Astrocyte (in vitro differentiated cells and primary cell): ENCODE measurements around the gene UBXN1.

ENCODE experiments used
- EZH2 ChIP-seq: IDR thresholded peaks from 2 replicates; pipeline ENCODE4 v1.6.1; 2012; ENCODE audit warnings: mild to moderate bottlenecking, low read length, inconsistent platforms; ENCODE audit not compliant: insufficient read depth
- TF ChIP-seq, protein P1 (sequence below): IDR thresholded peaks from 2 replicates; pipeline ENCODE4 v1.5.1; 2011; ENCODE audit warnings: low read depth, mild to moderate bottlenecking, inconsistent platforms, low read length, moderate library complexity; ENCODE audit not compliant: insufficient read depth

DNA sequence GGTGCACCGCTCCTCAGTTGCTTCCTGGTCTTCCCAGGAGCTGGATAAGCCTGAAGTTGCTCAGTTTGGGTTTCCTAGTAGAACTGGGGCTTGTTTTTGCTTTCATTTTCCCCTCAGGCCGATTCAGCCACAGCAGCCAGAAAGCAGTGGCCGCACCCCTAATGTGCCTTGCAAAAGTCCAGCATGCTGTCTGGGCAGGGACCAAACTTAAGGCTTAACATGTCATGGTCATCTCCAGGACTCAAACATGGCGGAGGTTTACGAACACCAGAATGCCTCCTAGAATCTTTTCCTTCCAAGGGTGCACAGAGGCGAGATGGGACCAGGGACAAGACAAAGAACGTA, 31.1 kb upstream of the UBXN1 start:
- TF ChIP-seq, protein P1, sequence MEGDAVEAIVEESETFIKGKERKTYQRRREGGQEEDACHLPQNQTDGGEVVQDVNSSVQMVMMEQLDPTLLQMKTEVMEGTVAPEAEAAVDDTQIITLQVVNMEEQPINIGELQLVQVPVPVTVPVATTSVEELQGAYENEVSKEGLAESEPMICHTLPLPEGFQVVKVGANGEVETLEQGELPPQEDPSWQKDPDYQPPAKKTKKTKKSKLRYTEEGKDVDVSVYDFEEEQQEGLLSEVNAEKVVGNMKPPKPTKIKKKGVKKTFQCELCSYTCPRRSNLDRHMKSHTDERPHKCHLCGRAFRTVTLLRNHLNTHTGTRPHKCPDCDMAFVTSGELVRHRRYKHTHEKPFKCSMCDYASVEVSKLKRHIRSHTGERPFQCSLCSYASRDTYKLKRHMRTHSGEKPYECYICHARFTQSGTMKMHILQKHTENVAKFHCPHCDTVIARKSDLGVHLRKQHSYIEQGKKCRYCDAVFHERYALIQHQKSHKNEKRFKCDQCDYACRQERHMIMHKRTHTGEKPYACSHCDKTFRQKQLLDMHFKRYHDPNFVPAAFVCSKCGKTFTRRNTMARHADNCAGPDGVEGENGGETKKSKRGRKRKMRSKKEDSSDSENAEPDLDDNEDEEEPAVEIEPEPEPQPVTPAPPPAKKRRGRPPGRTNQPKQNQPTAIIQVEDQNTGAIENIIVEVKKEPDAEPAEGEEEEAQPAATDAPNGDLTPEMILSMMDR: no peak
- no peak for TF ChIP-seq EZH2
